Suprapubic skin (tissue), 4 donors: ENCODE results near the gene ZDHHC16. TPM values are rescaled to one million over a fixed set of nuclear protein-coding genes. Genes with fewer than 3 reads are reported as not detected.
A peak's percentile ranks its signal among the peaks of the same experiment; 100 is the strongest.

Experiments
- DNase-seq, 2 donors: peaks; one replicate each; pipeline ENCODE4 v3.0.0-alpha.2; 2019; ENCODE audit warnings: low spot score in 2 of 2
- H3K27ac ChIP-seq: fragments of 200-600 bp; sonication (generic); one replicate; pipeline ENCODE4 v1.5.1; 2019
- H3K27me3 ChIP-seq: fragments of 200-600 bp; sonication (generic); one replicate; pipeline ENCODE4 v1.5.1; 2019
- H3K36me3 ChIP-seq: fragments of 200-600 bp; sonication (generic); one replicate; pipeline ENCODE4 v1.5.1; 2019
- H3K4me1 ChIP-seq: fragments of 200-600 bp; sonication (generic); one replicate; pipeline ENCODE4 v1.5.1; 2019
- H3K4me3 ChIP-seq: fragments of 200-600 bp; sonication (generic); one replicate; pipeline ENCODE4 v1.5.1; 2019; ENCODE audit warnings: mild to moderate bottlenecking
- H3K9me3 ChIP-seq: fragments of 200-600 bp; sonication (generic); one replicate; pipeline ENCODE4 v1.5.1; 2019
- EP300 ChIP-seq: sonication (generic); formaldehyde crosslinking; IDR thresholded peaks from one replicate; pipeline ENCODE4 v1.6.1; 2017; ENCODE audit warnings: antibody characterized with exemption
- POLR2A ChIP-seq, 2 donors: fragments of 450-650 bp; IDR thresholded peaks; one replicate each; pipeline ENCODE4 v1.6.1; 2017; ENCODE audit warnings: antibody characterized with exemption in 2 of 2, mild to moderate bottlenecking in 2 of 2, moderate library complexity in 2 of 2
- POLR2AphosphoS5 ChIP-seq, 3 donors: sonication (generic); formaldehyde crosslinking; IDR thresholded peaks; one replicate each; pipeline ENCODE4 v1.6.1; 2017; ENCODE audit warnings: antibody characterized with exemption in 3 of 3
- WGBS: methylation state at CpG from one replicate; pipeline ENCODE4 v1.1.5; 2018; 5-methylcytosine and 5-hydroxymethylcytosine counted together
- total RNA-seq, 4 donors: library from RNA; depleted of rRNA; stranded (reverse); fragments of >200 nt; gene quantifications; one replicate each; pipeline ENCODE4 v1.1.0, GENCODE V29; 2016
- TF ChIP-seq, protein P1 (sequence below), 2 donors: fragments of 200-600 bp in 1 of 2; fragments of 450-650 bp in 1 of 2; sonication (generic) in 1 of 2; IDR thresholded peaks; one replicate each; pipeline ENCODE4 v1.5.1; 2016 to 2019; ENCODE audit warnings: antibody characterized with exemption in 2 of 2, mild to moderate bottlenecking in 1 of 2, moderate library complexity in 1 of 2

Gene ZDHHC16
- total RNA-seq, result 10 to 100 TPM; 24.5 to 35.8 (median 28.2) TPM

DNA sequence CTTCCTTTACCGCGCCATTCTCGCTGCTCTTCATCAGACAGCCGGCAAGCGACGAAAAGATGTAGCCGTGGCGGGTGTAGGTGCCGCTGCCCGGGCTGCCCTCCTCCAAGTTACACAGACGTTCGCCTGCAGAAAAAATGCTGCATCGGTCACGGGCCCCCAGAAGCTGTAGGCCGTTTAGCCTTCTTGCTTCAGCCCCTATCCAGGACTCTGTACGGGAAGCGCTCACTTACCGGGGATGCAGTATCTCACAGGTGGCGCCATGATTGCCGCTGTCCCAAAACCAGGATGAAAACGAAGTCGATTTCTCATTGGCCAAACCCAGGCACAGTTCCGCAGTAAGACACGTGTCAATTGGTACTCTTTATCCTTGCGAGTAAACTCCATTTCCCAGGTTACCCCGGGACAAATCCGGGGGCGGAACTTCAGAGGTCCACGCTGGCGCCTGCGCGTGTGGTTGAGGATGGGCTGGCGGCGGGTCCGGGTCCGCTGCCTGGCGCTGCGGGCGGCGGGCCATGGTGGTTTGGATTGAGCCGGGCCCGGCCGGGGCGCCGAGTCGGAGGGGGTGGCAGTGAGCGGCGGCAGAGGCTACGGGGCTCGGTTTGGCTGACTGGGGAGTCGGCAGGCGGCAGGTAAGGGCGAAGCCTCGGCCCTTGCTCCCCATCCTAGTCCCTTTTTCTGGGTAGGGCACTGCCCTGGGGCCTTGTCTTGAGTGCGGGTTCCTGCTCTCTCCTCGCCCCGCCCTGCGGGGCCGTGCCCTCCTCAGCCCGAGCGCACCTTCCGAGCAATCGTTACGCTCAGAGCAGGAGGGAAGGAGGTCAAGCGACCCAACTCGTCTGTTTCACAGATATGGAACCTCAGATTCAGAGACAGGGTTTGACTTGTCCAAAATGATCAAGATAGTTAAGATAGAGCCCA is at the start of gene ZDHHC16, which contains the start of gene EXOSC1:
TSS of gene ZDHHC16 (plus strand) at position 454 of the 918 bp plus-strand sequence. CDS start 5,501 bp downstream, outside the sequence.
TSS of gene EXOSC1 (minus strand) at position 285 of the 918 bp plus-strand sequence. CDS start at position 264, 21 bp downstream.
- DNase-seq, result peak; percentile 94 to 95
- 0% methylated on average over 37 of the region's 66 CpGs for WGBS
- peak within 1 kb of the TSS; percentile 79 for H3K4me3 ChIP-seq
- TF ChIP-seq POLR2AphosphoS5 (IDR thresholded peaks at IDR 0.05) (peak in 2 of 3 donors; percentile 36 to 54), EP300 (no peak)
- H3K27ac ChIP-seq, result peak within 1 kb of the TSS; percentile 67
- no peaks in the 10 kb centered on the region for H3K9me3 ChIP-seq
- H3K4me1 ChIP-seq, result peaks cover 50% of the 10 kb centered on the region
- no peaks in the 10 kb centered on the region for H3K27me3 ChIP-seq
- peaks cover 6% of the 10 kb centered on the region for H3K36me3 ChIP-seq

DNA sequence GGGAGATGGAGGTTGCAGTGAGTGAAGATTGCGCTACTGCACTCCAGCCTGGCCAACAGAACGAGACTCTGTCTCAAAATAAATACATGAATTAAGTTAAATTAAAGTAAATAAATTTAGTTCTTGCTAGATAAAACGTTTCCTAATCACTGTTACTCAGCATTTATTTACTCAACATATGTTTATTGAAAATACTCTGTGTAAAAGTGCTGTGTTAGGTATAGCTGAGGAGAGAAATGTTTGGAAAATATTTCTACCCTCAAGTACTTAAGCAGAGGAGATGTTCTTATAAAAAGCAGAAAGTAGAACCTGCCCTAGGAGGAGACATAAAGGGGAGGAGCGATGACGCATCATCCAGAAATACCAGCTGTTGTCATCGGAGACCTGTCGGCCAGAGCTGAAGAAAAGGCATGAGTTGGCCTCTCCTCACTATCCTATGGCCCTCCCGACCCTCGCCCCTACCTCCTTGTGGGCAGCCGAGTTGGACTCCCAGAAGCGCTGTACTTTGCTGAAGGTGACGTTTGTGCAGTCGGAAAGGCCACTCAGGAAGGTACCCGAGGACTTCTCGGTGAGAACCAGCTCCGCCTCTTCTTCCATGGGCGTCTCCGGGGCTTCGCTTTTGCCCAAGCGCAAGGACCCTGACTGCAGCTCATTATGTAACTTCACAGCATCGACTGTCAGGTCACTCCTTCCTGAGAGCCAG is 46.0 kb upstream of the ZDHHC16 start:
- H3K4me1 ChIP-seq, result peaks cover 13% of the 10 kb centered on the region
- H3K9me3 ChIP-seq, result no peaks in the 10 kb centered on the region
- no peaks in the 10 kb centered on the region for H3K27me3 ChIP-seq
- H3K27ac ChIP-seq, result peak overlapping the region; percentile 65
- 34% methylated on average over 21 of the region's 21 CpGs for WGBS
- no peak for TF ChIP-seq EP300
- peak overlapping the region; percentile 70 for H3K4me3 ChIP-seq
- no peak for DNase-seq
- H3K36me3 ChIP-seq, result peaks cover 24% of the 10 kb centered on the region

DNA sequence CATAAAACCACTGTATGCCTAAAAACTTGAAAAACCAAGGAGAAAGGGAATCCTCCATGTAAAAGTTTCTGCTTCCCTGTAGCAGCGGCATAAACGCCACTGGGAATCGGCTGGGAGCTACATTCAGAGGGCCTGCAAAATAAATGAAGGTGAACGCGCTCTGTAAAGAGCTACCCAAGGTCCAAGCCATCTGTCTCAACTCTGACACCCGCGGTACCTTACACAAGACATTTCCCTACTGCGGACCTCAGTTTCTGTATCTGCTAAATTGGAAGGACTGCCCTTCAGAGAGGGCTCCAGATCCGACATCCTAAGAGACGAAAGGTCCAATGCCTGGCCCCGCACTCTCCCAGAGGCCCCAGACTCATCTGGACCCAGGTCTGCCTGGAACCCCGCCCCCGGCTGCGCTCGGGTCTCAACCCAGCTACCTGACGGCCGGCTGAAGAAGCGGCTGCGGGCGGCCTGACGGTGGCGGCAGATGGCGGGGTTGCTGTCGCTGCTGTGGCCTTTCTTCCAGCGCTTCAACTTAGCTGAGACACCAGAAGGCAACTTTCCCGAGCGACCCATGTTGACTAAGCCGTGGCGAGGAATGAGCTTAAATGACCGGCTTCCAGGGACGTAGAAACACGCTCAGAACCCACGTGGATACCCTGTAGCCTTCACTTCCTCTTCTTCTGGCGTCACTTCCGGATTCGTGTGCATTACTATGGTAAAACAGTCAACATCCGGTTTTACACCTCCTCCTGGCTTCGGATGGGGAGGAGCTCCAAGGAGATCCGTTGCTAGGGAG is 45.1 kb upstream of the ZDHHC16 start, which contains the start of gene RRP12:
TSS of gene RRP12 (minus strand) at position 676 of the 790 bp plus-strand sequence. CDS start at position 567, 109 bp downstream.
- Histone ChIP-seq H3K9me3 (no peaks in the 10 kb centered on the region), H3K4me1 (peaks cover 13% of the 10 kb centered on the region), H3K27me3 (no peaks in the 10 kb centered on the region), H3K27ac (peak within 1 kb of the TSS; percentile 65), H3K36me3 (peaks cover 16% of the 10 kb centered on the region), H3K4me3 (peak within 1 kb of the TSS; percentile 70)
- WGBS, result 0% methylated on average over 33 of the region's 39 CpGs
- peak; percentile 91 for DNase-seq
- TF ChIP-seq POLR2AphosphoS5 (IDR thresholded peaks at IDR 0.05) (peak in 2 of 3 donors; percentile 36 to 88), EP300 (no peak), POLR2A (IDR thresholded peaks at IDR 0.05) (peak in 1 of 2 donors; percentile 55)
- TF ChIP-seq, protein P1, sequence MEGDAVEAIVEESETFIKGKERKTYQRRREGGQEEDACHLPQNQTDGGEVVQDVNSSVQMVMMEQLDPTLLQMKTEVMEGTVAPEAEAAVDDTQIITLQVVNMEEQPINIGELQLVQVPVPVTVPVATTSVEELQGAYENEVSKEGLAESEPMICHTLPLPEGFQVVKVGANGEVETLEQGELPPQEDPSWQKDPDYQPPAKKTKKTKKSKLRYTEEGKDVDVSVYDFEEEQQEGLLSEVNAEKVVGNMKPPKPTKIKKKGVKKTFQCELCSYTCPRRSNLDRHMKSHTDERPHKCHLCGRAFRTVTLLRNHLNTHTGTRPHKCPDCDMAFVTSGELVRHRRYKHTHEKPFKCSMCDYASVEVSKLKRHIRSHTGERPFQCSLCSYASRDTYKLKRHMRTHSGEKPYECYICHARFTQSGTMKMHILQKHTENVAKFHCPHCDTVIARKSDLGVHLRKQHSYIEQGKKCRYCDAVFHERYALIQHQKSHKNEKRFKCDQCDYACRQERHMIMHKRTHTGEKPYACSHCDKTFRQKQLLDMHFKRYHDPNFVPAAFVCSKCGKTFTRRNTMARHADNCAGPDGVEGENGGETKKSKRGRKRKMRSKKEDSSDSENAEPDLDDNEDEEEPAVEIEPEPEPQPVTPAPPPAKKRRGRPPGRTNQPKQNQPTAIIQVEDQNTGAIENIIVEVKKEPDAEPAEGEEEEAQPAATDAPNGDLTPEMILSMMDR (IDR thresholded peaks at IDR 0.05), result no peak

DNA sequence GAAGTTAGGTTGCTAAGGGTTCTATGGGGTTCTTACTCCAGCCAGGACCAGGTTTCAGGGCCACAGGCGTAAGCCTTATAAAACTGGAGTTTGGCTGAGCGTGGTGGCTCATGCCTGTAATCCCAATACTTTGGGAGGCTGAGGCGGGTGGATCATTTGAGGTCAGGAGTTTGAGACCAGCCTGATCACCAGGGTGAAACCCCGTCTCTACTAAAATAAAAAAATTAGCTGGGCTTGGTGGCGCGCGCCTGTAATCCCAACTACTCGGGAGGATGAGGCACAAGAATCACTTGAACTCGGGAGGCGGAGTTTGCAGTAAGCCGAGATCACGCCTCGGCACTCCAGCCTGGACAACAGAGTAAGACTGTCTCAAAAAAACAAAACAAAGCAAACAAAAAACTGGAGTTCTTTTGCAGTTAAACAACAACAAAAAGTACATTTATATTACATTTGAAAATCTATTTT is 44.5 kb upstream of the ZDHHC16 start:
- Histone ChIP-seq H3K36me3 (peaks cover 9% of the 10 kb centered on the region), H3K4me1 (peaks cover 18% of the 10 kb centered on the region), H3K27me3 (no peaks in the 10 kb centered on the region), H3K9me3 (no peaks in the 10 kb centered on the region), H3K27ac (no peak overlapping the region), H3K4me3 (peak overlapping the region; percentile 70)
- no peak for DNase-seq
- TF ChIP-seq, protein P1 (IDR thresholded peaks at IDR 0.05), result no peak
- TF ChIP-seq EP300, result no peak
- no peak for TF ChIP-seq POLR2A (IDR thresholded peaks at IDR 0.05)
- TF ChIP-seq POLR2AphosphoS5 (IDR thresholded peaks at IDR 0.05), result no peak
- 80% methylated on average over 11 of the region's 13 CpGs for WGBS

DNA sequence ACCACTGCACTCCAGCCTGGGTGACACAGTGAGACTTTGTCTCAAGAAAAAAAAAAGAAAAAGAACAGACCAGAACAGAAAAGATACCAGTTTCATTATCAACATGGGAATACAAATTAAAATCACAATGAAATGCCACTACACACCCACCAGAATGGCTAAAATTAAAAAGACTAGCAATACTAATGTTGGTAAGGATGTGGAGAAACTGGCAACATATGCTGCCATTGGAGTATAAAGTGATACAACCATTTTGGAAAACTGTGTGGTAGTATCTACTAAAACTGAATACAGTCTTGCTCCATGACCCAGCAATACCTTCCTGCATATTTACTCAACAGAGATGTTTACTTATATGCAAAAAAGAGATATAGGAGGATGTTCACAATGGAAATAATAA is 41.9 kb upstream of the ZDHHC16 start:
- Histone ChIP-seq H3K36me3 (no peaks in the 10 kb centered on the region), H3K27ac (no peak overlapping the region), H3K27me3 (no peaks in the 10 kb centered on the region), H3K4me1 (peaks cover 42% of the 10 kb centered on the region), H3K4me3 (no peak overlapping the region), H3K9me3 (no peaks in the 10 kb centered on the region)
- DNase-seq, result no peak
- TF ChIP-seq POLR2AphosphoS5 (IDR thresholded peaks at IDR 0.05) (no peak), EP300 (no peak), POLR2A (IDR thresholded peaks at IDR 0.05) (no peak)
- TF ChIP-seq, protein P1 (IDR thresholded peaks at IDR 0.05), result no peak
